ENCODE results near the gene MCTP2. TPM values are rescaled to one million over a fixed set of nuclear protein-coding genes. Genes with fewer than 3 reads are reported as not detected.
A peak's percentile ranks its signal among the peaks of the same experiment; 100 is the strongest.

Gene MCTP2
- total RNA-seq, 1 experiment from 2014 or later: 1.3 TPM

- H3K56ac ChIP-seq (ENCODE audit: insufficient read length, low read depth, low read length): no peak overlapping the region
- no peak overlapping the region for H2AFZ ChIP-seq (ENCODE audit: low read length)
- no peaks in the 10 kb centered on the region for H3K79me1 ChIP-seq (ENCODE audit: insufficient read depth, low read depth, low read length, poor library complexity, severe bottlenecking)
- no peak overlapping the region for H3K14ac ChIP-seq (ENCODE audit: insufficient read depth, low read length)
- no peak overlapping the region for H4K91ac ChIP-seq (ENCODE audit: insufficient read length, low read depth, low read length)
- H4K20me1 ChIP-seq (ENCODE audit: control insufficient read depth, insufficient read depth, insufficient read length): no peaks in the 10 kb centered on the region
- no peak overlapping the region for H3K18ac ChIP-seq (ENCODE audit: insufficient read length, low read depth, low read length)
- H2AK5ac ChIP-seq (ENCODE audit: insufficient read length, low read length): no peak overlapping the region
- H2BK20ac ChIP-seq (ENCODE audit: low read depth, low read length, poor library complexity, severe bottlenecking): no peak overlapping the region
- TF ChIP-seq CTCF (conservative IDR thresholded peaks at IDR 0.05): no peak
- Mint-ChIP-seq H3K4me3 (no peak overlapping the region), H3K36me3 (ENCODE audit: insufficient read depth in 1 of 3, low read depth in 3 of 3) (no peaks in the 10 kb centered on the region), H3K9me3 (no peaks in the 10 kb centered on the region), H3K27me3 (ENCODE audit: low read depth) (no peaks in the 10 kb centered on the region), H3K27ac (0 out of 7 replicates have a peak overlapping the region, but pooled peaks of 1 of the 3 experiments have one; percentile 53), H3K4me1 (no peaks in the 10 kb centered on the region)
- H3K23me2 ChIP-seq (ENCODE audit: insufficient read length, low read depth, low read length, poor library complexity, severe bottlenecking): no peaks in the 10 kb centered on the region
- no CpG with 5 or more reads among the region's 3 CpGs for WGBS (ENCODE audit: extremely low coverage, insufficient read length, low lambda C conversion rate)
- no peak overlapping the region for H3K4me2 ChIP-seq (ENCODE audit: insufficient read depth, insufficient read length, low read length)
- no peak for DNase-seq
- no peak overlapping the region for H3K23ac ChIP-seq (ENCODE audit: insufficient read length, low read depth, low read length)
- H2BK15ac ChIP-seq (ENCODE audit: low read depth, low read length): no peak overlapping the region
- no peak overlapping the region for H3K4ac ChIP-seq (ENCODE audit: low read depth, low read length)
- no peak overlapping the region for H2BK120ac ChIP-seq (ENCODE audit: low read depth, low read length, poor library complexity, severe bottlenecking)
- H3K9me3 ChIP-seq (ENCODE audit: control insufficient read depth, low read depth, low read length): no peaks in the 10 kb centered on the region
- H4K8ac ChIP-seq (replicated peaks; ENCODE audit: insufficient read length, low read depth, low read length): no peak overlapping the region
- no peak overlapping the region for H2BK5ac ChIP-seq (ENCODE audit: insufficient read length, low read length)
- no peaks in the 10 kb centered on the region for H3K27me3 ChIP-seq (ENCODE audit: insufficient read depth, low read length)
- H3K27ac ChIP-seq (ENCODE audit: insufficient read length, low read depth, low read length): no peak overlapping the region
- H3T11ph ChIP-seq (ENCODE audit: low read length): no peak overlapping the region
- no peak overlapping the region for H2BK12ac ChIP-seq (ENCODE audit: insufficient read length, low read depth, low read length)
- H3K79me2 ChIP-seq (ENCODE audit: insufficient read depth, low read length): no peaks in the 10 kb centered on the region
- H4K5ac ChIP-seq (ENCODE audit: insufficient read length, low read depth, low read length): no peak overlapping the region
- no peaks in the 10 kb centered on the region for H3K4me1 ChIP-seq (ENCODE audit: insufficient read depth, low read length)
- H3K9ac ChIP-seq (ENCODE audit: extremely low read depth, insufficient read length, low read length): no peak overlapping the region
Observed at GRCh38 chr15:94359716-94360115, 128.4 kb downstream of the MCTP2 start.

Data from H9 (cell line).